ENCODE data around the gene ANAPC2.

Gene ANAPC2

GRCh38 chr9:137191245-137191644, 2.9 kb upstream of the ANAPC2 start:
- no peak for DNase-seq

- no peak for DNase-seq
These were observed 2.0 kb upstream of the ANAPC2 start for GRCh38 chr9:137190315-137190856.

GRCh38 chr9:137189297-137190295, 1.2 kb upstream of the ANAPC2 start:
- no peak for DNase-seq

DNA sequence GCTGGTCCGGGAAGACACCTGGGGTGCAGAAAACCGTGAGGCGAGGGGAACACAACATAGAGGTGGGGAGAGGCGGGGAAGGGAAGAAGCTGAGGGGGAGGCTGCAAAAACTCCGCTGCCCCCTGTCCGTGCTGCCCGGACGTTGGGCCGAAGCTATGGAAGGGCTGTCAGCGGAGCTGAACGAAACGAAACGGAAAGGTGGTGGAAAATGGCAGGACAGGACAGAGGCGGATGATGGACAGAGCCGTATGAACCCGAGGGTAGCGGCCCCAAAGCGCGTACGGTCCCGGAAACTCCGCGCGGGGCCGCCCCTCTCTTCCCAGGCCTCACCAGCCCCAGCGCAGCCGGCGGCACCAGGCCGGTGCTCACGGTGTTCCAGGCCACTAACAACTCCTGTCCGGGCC, 272 bp downstream of the ANAPC2 start:
- DNase-seq = no peak

DNA sequence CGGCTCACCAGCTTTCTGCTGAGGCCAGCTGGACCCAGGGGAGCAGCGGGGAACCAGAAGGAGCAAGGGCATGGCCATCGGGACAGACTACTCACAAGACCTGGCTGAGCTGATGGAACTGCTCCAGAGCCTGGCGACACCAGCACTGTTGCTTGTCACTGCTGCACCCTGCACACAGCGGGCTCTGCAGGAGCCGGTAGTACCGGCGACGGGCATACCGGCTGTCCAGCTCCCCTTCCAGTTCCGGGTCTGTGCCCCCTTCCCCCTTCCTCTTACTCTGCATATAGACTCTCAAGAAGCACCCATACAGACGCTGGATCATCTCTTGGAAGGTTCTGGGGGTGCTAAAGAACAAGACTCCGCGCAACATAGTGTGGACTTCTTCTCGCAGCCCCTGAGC, 974 bp downstream of the ANAPC2 start:
- DNase-seq = no peak

DNA sequence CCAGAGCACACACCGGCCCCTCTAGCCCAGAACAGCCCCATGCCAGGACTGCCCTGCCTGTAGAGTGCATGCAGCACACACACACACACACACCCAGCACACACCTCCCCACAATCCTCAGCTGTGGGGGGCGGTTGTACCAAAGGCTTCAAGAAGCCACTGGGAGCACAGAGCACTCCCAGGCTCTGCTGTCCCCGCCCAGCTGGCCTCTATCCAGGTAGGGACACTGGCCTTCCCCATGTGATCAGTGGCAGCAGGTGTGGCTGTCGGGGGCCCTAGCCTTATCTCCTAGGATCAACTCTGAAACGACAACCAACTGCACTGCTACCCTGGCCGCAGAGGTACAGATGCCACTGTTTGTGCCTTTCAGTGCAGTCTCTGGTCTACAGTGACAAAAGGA, 2.0 kb downstream of the ANAPC2 start:
- no peak for DNase-seq

DNA sequence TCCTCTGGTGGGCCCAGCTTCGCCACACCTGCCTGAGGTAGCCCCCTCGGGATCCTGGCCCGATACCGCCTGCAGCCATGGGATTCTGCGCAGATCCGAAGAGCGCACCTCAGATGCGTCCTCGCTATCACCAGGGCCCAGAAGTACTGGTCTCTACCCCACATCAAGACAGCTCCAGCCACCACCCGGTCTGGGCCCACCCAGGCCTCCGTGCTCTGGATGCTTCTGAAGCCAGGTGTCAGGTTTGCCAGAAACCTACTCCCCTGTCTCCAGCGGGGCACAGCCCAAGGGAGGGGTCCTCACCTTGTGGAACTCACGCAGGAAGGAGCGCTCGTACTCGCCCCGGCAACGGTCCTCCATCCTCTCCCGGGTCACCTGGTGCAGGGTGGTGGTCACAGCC, 2.4 kb downstream of the ANAPC2 start:
- no peak for DNase-seq

DNA sequence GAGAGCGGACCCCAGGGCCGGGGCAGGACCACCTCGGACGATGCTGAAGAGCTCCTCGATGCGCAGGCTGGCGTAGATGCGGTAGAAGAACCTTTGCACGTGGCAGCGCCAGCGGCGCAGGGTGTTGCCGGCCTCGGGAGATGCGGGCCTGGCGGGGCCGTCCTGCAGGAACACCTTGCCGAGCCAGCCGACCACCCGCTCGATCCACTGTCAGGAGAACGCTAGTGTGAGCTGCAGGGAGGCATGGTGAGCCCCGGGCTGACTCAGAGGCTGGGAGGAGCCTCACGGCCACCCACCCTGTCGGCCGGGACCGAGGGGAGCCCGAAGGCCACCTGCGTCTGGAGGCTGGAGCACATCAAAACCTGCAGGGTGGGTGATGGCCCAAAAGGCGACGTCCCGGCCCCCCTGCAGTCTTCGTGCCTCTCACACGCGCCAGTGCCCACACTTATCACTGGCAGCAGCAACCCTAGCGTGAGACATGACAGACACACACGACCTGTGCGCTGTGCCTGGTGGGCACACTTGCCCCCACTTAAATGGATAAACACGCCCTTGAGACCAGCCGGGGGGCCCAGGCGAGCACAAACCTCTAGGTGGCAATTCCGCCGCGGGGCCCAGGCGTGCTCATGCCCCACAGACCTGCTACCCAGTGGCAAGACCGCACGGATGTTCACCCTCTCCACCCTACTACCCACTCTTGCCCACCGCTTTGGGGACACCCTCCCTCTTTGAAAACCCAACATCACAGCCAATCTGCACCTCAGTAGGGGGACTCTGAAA, 3.3 kb downstream of the ANAPC2 start:
- no peak for DNase-seq

GRCh38 chr9:137183980-137184595, 4.3 kb downstream of the ANAPC2 start:
- no peak for DNase-seq

DNA sequence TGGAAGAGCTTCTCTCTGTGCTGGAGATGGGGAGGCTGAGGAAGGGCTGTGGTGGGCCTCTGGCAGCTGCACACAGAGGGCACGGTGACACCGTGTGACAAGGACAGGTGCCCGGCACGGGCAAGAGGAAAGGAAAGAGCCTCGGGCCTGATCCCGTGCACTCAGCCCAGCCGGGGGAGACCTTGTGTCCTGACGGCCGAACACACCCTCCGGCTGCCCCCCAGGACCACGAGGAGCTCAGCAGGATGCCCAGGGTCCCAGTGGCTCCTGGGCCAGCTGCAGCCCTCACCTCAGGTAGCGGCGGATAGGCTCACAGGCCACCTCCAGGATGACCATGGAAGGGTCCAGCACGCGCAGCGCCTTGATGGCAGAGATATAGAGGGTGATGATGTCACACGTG, 5.5 kb downstream of the ANAPC2 start:
- no peak for DNase-seq

DNA sequence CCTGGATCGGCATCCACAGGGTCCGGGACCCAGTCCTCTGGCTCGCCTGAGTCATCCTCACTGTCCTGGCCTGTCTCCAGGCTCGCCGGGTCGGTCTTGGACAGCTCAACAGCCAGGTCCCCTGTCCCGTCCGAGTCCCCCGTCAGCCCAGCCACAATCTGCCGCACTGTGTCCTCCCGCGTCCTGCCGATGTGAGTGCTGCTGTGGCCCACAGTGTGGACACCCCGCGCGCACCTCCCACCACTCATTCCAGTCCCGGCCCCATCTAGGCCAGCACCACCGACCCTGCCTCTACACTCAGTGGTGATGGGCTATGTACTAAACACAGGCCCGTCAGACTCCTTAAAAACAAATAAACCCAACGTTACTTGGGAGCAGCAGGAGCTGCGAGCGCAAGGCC, 6.7 kb downstream of the ANAPC2 start:
- no peak for DNase-seq

DNA sequence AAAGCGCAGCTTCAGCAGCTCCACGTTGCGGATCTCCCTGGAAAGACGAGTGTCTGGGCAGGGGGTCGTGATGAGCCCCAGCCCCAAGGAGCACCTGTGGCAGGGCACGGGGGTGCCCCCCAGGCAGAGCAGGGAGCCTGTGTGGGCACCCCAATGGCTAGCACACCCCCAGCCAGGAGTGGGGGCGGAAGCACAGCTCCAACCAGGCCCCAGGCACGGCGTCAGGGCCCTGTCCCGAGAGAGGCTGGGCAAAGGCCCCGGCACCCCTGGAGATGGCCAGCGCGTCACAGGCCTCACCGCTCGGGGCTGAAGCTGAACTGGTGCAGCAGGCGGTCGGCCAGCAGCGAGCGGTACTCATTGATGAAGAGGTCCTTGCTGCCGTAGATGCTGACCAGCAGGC, 7.9 kb downstream of the ANAPC2 start:
- DNase-seq = no peak

DNA sequence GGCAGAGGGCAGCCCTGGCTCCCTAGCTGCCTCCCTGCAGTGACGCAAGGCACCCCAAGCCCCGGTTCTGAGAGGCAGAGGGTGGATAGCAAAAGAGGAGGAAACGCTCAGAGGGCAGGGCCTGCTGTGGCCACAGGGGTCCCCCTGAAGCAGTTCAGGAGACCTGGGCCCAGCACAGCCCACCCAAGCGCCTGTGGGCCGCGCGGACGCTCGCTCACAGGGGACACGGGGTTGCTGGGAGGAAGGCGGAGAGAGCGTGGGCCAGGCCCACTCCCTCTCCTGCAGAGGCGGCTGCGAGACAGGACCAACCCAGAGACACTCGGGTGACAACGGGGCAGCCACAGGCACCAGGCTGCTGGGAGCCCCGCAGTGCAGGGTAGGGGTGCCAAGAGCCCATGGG, 8.6 kb downstream of the ANAPC2 start:
- no peak for DNase-seq

- no peak for DNase-seq
These were observed 9.3 kb downstream of the ANAPC2 start for GRCh38 chr9:137178939-137179630.

- no peak for DNase-seq
These were observed 10.0 kb downstream of the ANAPC2 start for GRCh38 chr9:137178201-137178938.

GRCh38 chr9:137176302-137177182, 11.8 kb downstream of the ANAPC2 start:
- DNase-seq = no peak

DNA sequence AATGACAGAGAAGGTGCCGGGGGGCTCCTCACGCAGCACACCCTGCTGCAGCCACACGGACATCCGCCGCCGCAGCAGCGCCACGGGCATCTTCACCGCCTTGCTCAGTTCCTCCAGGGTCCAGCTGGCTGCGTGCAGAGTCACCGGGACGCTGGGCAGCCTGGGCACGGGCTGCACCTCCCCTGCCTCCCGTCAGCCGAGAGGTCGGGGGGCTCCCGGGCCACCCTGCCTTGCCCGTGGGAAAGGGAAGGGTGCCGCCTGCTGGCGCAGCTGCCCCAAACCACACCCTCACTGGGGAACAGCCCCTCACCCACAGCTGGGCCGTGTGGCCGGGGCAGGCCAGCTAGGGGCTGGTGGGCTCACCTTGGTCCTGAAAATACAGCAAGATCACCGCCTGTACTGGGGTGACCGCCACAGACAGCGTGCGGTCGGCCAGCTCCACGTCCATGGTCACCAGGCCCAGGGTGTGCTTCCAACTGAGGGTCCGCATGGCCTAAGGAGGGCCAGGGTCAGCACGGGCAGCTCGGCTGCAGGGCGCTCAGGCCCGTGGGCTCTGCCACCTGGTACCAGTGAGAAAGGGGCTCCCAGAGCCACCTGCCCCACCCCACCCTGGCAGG, 12.9 kb downstream of the ANAPC2 start:
- no peak for DNase-seq

DNA sequence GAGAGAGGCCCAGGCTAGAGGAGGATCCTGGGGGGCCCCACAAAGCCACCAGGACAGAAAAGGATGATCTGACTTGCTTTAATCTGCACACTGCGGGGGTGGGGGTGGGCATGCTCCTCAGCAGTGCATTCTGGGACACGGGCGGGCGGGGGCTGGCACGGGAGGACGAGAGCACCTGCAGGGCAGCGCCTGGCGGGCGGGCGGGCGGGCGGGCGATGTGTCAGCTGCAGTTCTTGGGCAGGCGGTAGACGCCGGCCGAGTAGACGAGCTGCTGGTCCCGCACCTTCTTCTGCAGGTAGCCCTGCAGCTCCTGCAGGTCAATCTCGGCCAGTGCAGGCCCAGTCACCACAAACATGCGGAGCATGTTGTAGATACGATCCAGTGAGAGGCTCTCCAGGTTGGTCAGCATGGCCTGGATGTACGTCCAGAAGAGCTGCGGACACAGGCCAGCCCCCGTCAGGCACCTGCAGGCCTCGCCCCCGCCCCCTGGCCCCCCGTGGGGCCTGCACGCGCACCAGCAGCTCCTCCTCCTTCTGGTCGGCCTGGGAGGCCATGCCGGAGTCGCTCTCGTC, 13.6 kb downstream of the ANAPC2 start:
- no peak for DNase-seq

DNA sequence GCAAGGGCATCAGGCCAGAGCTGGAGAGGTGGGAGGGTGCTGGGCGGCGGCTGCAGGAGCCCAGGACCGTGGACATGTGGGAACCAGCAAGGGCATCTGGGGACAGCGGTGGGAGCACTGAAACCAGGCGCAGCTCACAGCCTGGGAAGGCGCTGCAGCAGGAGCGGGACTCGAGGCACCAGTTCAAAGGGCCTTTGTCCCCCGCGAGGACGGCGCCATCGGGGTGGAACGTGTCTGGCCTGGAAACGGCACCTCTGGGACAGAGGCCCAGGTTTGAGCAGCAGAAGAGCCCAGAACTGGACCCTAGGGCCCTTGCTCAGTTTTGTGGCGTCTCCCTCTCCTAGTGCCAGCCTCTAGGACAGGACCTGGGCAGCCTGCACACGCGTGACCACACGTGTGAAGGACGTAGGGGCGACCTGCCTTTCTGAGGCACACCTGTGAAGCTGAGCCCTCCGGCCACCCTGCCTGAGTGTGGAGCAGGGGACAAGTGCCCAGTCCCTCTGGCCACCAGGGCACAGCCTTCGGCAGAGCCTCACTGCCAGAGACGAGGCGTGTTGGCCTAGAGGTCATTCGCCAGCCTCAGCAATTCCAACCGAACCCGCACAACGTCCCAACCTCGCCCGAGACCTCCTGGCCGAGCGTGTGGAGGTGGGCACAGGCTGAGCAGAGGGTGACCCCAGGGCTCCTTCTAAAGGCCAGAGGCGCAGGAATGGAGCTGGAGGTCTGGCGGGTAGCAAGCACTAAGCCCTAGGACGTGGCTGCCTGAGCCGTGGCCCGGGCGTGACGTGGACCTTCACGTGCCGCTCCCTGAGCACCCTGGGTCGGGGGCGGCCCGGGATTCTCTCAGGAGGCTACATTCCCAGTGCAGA, 14.3 kb downstream of the ANAPC2 start:
- DNase-seq = no peak
